ENCODE measurements around the gene ENO4.

ENO4 gene

GRCh38 chr10:116849248-116850057, at the start of gene ENO4:
Gene ENO4, plus strand, starts transcription at chr10:116849499. Its CDS starts 68 bp downstream, at chr10:116849567.
- Histone ChIP-seq H3K4me1 (ENCODE audit: control insufficient read depth in 1 of 2, insufficient read depth in 2 of 2, low read length in 2 of 2) (peaks cover 6 to 11% of the 10 kb centered on the region in 2 donors), H3K4me3 (ENCODE audit: low read depth in 1 of 2, low read length in 2 of 2) (peak within 1 kb of the TSS; percentile 77 to 82), H3K36me3 (ENCODE audit: control insufficient read depth in 1 of 2, insufficient read depth in 2 of 2, low read length in 2 of 2) (no peaks in the 10 kb centered on the region), H3K27ac (ENCODE audit: low read length) (no peak within 1 kb of the TSS), H3K9me3 (ENCODE audit: control insufficient read depth in 1 of 2, low read length in 2 of 2) (no peaks in the 10 kb centered on the region), H3K27me3 (ENCODE audit: low read depth, low read length) (peaks cover 6% of the 10 kb centered on the region)

- Histone ChIP-seq H3K36me3 (ENCODE audit: control insufficient read depth in 1 of 2, insufficient read depth in 2 of 2, low read length in 2 of 2) (no peaks in the 10 kb centered on the region), H3K9me3 (ENCODE audit: control insufficient read depth in 1 of 2, low read length in 2 of 2) (no peaks in the 10 kb centered on the region), H3K27ac (ENCODE audit: low read length) (no peak overlapping the region), H3K4me1 (ENCODE audit: control insufficient read depth in 1 of 2, insufficient read depth in 2 of 2, low read length in 2 of 2) (no peaks in the 10 kb centered on the region), H3K4me3 (ENCODE audit: low read depth in 1 of 2, low read length in 2 of 2) (no peak overlapping the region), H3K27me3 (ENCODE audit: low read depth, low read length) (no peaks in the 10 kb centered on the region)
These were observed 48.9 kb upstream of the ENO4 start for GRCh38 chr10:116800286-116800929.

- H3K4me1 ChIP-seq (ENCODE audit: control insufficient read depth in 1 of 2, insufficient read depth in 2 of 2, low read length in 2 of 2): no peaks in the 10 kb centered on the region
- H3K27ac ChIP-seq (ENCODE audit: low read length): no peak overlapping the region
- H3K27me3 ChIP-seq (ENCODE audit: low read depth, low read length): no peaks in the 10 kb centered on the region
- no peaks in the 10 kb centered on the region for H3K9me3 ChIP-seq (ENCODE audit: control insufficient read depth in 1 of 2, low read length in 2 of 2)
- no peaks in the 10 kb centered on the region for H3K36me3 ChIP-seq (ENCODE audit: control insufficient read depth in 1 of 2, insufficient read depth in 2 of 2, low read length in 2 of 2)
- no peak overlapping the region for H3K4me3 ChIP-seq (ENCODE audit: low read depth in 1 of 2, low read length in 2 of 2)
These were observed 47.6 kb upstream of the ENO4 start for GRCh38 chr10:116801658-116802057.

GRCh38 chr10:116802474-116802873, 46.8 kb upstream of the ENO4 start:
- Histone ChIP-seq H3K9me3 (ENCODE audit: control insufficient read depth in 1 of 2, low read length in 2 of 2) (no peaks in the 10 kb centered on the region), H3K36me3 (ENCODE audit: control insufficient read depth in 1 of 2, insufficient read depth in 2 of 2, low read length in 2 of 2) (no peaks in the 10 kb centered on the region), H3K27me3 (ENCODE audit: low read depth, low read length) (no peaks in the 10 kb centered on the region), H3K27ac (ENCODE audit: low read length) (no peak overlapping the region), H3K4me1 (ENCODE audit: control insufficient read depth in 1 of 2, insufficient read depth in 2 of 2, low read length in 2 of 2) (no peaks in the 10 kb centered on the region), H3K4me3 (ENCODE audit: low read depth in 1 of 2, low read length in 2 of 2) (no peak overlapping the region)

GRCh38 chr10:116802876-116803275, 46.4 kb upstream of the ENO4 start:
- no peaks in the 10 kb centered on the region for H3K36me3 ChIP-seq (ENCODE audit: control insufficient read depth in 1 of 2, insufficient read depth in 2 of 2, low read length in 2 of 2)
- no peaks in the 10 kb centered on the region for H3K27me3 ChIP-seq (ENCODE audit: low read depth, low read length)
- H3K4me1 ChIP-seq (ENCODE audit: control insufficient read depth in 1 of 2, insufficient read depth in 2 of 2, low read length in 2 of 2): no peaks in the 10 kb centered on the region

GRCh38 chr10:116803451-116804249, 45.6 kb upstream of the ENO4 start:
- H3K36me3 ChIP-seq (ENCODE audit: control insufficient read depth in 1 of 2, insufficient read depth in 2 of 2, low read length in 2 of 2): no peaks in the 10 kb centered on the region
- H3K27me3 ChIP-seq (ENCODE audit: low read depth, low read length): no peaks in the 10 kb centered on the region
- no peaks in the 10 kb centered on the region for H3K4me1 ChIP-seq (ENCODE audit: control insufficient read depth in 1 of 2, insufficient read depth in 2 of 2, low read length in 2 of 2)
- H3K27ac ChIP-seq (ENCODE audit: low read length): no peak overlapping the region
- no peak overlapping the region for H3K4me3 ChIP-seq (ENCODE audit: low read depth in 1 of 2, low read length in 2 of 2)
- no peaks in the 10 kb centered on the region for H3K9me3 ChIP-seq (ENCODE audit: control insufficient read depth in 1 of 2, low read length in 2 of 2)

More at GRCh38 chr10:116802876-116803275, 46.4 kb upstream of the ENO4 start:
- Histone ChIP-seq H3K4me3 (ENCODE audit: low read depth in 1 of 2, low read length in 2 of 2) (no peak overlapping the region), H3K27ac (ENCODE audit: low read length) (no peak overlapping the region), H3K9me3 (ENCODE audit: control insufficient read depth in 1 of 2, low read length in 2 of 2) (no peaks in the 10 kb centered on the region)

GRCh38 chr10:116808706-116809105, 40.6 kb upstream of the ENO4 start:
- Histone ChIP-seq H3K4me3 (ENCODE audit: low read depth in 1 of 2, low read length in 2 of 2) (no peak overlapping the region), H3K27me3 (ENCODE audit: low read depth, low read length) (peaks cover 4% of the 10 kb centered on the region), H3K36me3 (ENCODE audit: control insufficient read depth in 1 of 2, insufficient read depth in 2 of 2, low read length in 2 of 2) (no peaks in the 10 kb centered on the region), H3K27ac (ENCODE audit: low read length) (no peak overlapping the region), H3K4me1 (ENCODE audit: control insufficient read depth in 1 of 2, insufficient read depth in 2 of 2, low read length in 2 of 2) (no peaks in the 10 kb centered on the region), H3K9me3 (ENCODE audit: control insufficient read depth in 1 of 2, low read length in 2 of 2) (no peaks in the 10 kb centered on the region)

GRCh38 chr10:116809483-116810119, 39.7 kb upstream of the ENO4 start:
- Histone ChIP-seq H3K9me3 (ENCODE audit: control insufficient read depth in 1 of 2, low read length in 2 of 2) (no peaks in the 10 kb centered on the region), H3K36me3 (ENCODE audit: control insufficient read depth in 1 of 2, insufficient read depth in 2 of 2, low read length in 2 of 2) (no peaks in the 10 kb centered on the region), H3K27me3 (ENCODE audit: low read depth, low read length) (peaks cover 4% of the 10 kb centered on the region), H3K4me1 (ENCODE audit: control insufficient read depth in 1 of 2, insufficient read depth in 2 of 2, low read length in 2 of 2) (no peaks in the 10 kb centered on the region), H3K4me3 (ENCODE audit: low read depth in 1 of 2, low read length in 2 of 2) (peak overlapping the region in 1 of 2 donors; percentile 14), H3K27ac (ENCODE audit: low read length) (no peak overlapping the region)

- Histone ChIP-seq H3K36me3 (ENCODE audit: control insufficient read depth in 1 of 2, insufficient read depth in 2 of 2, low read length in 2 of 2) (no peaks in the 10 kb centered on the region), H3K4me1 (ENCODE audit: control insufficient read depth in 1 of 2, insufficient read depth in 2 of 2, low read length in 2 of 2) (no peaks in the 10 kb centered on the region), H3K27ac (ENCODE audit: low read length) (no peak overlapping the region), H3K9me3 (ENCODE audit: control insufficient read depth in 1 of 2, low read length in 2 of 2) (no peaks in the 10 kb centered on the region), H3K4me3 (ENCODE audit: low read depth in 1 of 2, low read length in 2 of 2) (peak overlapping the region in 1 of 2 donors; percentile 14), H3K27me3 (ENCODE audit: low read depth, low read length) (peaks cover 4% of the 10 kb centered on the region)
These were observed 39.2 kb upstream of the ENO4 start for GRCh38 chr10:116810120-116810500.

- Histone ChIP-seq H3K9me3 (ENCODE audit: control insufficient read depth in 1 of 2, low read length in 2 of 2) (no peaks in the 10 kb centered on the region), H3K27ac (ENCODE audit: low read length) (no peak overlapping the region), H3K27me3 (ENCODE audit: low read depth, low read length) (peaks cover 4% of the 10 kb centered on the region), H3K36me3 (ENCODE audit: control insufficient read depth in 1 of 2, insufficient read depth in 2 of 2, low read length in 2 of 2) (no peaks in the 10 kb centered on the region), H3K4me3 (ENCODE audit: low read depth in 1 of 2, low read length in 2 of 2) (no peak overlapping the region), H3K4me1 (ENCODE audit: control insufficient read depth in 1 of 2, insufficient read depth in 2 of 2, low read length in 2 of 2) (no peaks in the 10 kb centered on the region)
These were observed 38.4 kb upstream of the ENO4 start for GRCh38 chr10:116810895-116811294.

GRCh38 chr10:116811691-116812090, 37.6 kb upstream of the ENO4 start:
- Histone ChIP-seq H3K4me3 (ENCODE audit: low read depth in 1 of 2, low read length in 2 of 2) (no peak overlapping the region), H3K27me3 (ENCODE audit: low read depth, low read length) (peaks cover 4% of the 10 kb centered on the region), H3K4me1 (ENCODE audit: control insufficient read depth in 1 of 2, insufficient read depth in 2 of 2, low read length in 2 of 2) (no peaks in the 10 kb centered on the region), H3K27ac (ENCODE audit: low read length) (no peak overlapping the region), H3K9me3 (ENCODE audit: control insufficient read depth in 1 of 2, low read length in 2 of 2) (no peaks in the 10 kb centered on the region), H3K36me3 (ENCODE audit: control insufficient read depth in 1 of 2, insufficient read depth in 2 of 2, low read length in 2 of 2) (no peaks in the 10 kb centered on the region)
